Breast epithelium (tissue), 3 donors: ENCODE data around the gene NEU1.

Experiments
- POLR2A ChIP-seq: fragments of 450-650 bp; IDR thresholded peaks from one replicate; pipeline ENCODE4 v1.6.1; 2016; ENCODE audit warnings: antibody characterized with exemption, mild to moderate bottlenecking, moderate library complexity
- TF ChIP-seq, protein P1 (sequence below), 3 donors: fragments of 450-650 bp; IDR thresholded peaks; one replicate each; pipeline ENCODE4 v1.5.1; 2016 to 2017; ENCODE audit warnings: antibody characterized with exemption in 3 of 3, mild to moderate bottlenecking in 3 of 3, moderate library complexity in 3 of 3

DNA sequence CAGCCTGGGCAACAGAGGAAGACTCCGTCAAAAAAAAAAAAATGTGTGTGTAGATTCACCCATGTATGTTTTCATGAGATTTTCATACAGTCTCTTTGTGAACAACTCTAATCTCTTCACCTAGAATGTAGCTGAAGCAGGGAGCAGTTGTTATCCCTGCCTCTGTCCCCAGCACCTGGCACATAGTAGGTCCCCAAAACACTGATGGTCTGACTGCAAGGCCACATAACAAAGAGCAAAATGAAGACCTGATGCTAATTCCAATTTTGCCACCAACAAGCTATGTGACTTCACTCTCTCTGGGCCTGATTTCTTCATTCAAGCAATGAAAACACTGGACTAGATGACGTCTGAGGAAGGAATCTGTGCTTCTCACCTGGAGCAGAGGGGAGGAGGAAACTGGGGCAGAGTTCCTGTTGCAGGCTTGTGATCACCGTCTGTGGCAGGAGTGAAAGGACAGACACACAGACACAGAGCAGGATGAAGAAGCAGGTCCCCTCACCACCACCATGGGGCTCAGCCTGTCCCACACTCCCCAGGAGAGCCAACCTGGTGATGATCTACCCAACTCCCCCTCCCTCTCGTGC is 11.6 kb upstream of the NEU1 start:
- no peak for TF ChIP-seq POLR2A
- TF ChIP-seq, protein P1, sequence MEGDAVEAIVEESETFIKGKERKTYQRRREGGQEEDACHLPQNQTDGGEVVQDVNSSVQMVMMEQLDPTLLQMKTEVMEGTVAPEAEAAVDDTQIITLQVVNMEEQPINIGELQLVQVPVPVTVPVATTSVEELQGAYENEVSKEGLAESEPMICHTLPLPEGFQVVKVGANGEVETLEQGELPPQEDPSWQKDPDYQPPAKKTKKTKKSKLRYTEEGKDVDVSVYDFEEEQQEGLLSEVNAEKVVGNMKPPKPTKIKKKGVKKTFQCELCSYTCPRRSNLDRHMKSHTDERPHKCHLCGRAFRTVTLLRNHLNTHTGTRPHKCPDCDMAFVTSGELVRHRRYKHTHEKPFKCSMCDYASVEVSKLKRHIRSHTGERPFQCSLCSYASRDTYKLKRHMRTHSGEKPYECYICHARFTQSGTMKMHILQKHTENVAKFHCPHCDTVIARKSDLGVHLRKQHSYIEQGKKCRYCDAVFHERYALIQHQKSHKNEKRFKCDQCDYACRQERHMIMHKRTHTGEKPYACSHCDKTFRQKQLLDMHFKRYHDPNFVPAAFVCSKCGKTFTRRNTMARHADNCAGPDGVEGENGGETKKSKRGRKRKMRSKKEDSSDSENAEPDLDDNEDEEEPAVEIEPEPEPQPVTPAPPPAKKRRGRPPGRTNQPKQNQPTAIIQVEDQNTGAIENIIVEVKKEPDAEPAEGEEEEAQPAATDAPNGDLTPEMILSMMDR (IDR thresholded peaks at IDR 0.05) = no peak
